Islet precursor cell (in vitro differentiated cells): Measurements from ENCODE around the gene PLOD1.
A peak's percentile ranks its signal among the peaks of the same experiment; 100 is the strongest.

Experiments
- DNase-seq: peaks from one replicate; pipeline ENCODE4 v3.0.0-alpha.2; 2018

The PLOD1 gene

DNA sequence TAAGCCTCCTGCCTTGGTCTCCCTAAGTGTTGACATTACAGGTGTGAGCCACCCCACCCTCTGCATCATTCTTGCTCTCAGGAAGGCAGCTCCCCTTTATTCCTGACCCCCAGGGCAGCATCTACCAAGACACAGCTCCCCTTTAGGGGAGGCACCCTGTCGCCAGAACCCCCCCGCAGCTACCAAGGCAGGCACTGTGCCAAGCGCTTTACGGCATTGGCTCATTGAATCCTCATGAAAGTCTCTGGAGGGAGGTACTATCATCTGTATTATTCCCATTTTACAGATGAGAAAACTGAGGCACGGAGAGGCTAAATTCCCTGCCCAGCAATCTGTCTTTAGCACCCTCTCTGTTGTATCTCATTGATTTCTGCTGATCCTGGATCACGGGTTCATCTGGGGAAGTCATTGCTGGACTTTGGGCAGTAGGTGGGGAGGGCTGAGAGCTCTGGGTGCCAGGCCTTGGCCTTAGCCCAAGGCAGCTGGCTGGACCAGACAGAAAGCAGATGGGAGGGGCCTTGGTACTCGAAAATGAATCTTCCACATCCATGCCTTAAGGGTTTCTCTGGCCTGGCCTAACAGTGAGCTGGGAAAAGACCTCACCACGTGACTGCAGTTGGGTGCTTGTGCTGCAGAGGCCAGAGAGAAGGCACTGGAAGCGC is 5.9 kb downstream of the PLOD1 start:
- DNase-seq = no peak

DNA sequence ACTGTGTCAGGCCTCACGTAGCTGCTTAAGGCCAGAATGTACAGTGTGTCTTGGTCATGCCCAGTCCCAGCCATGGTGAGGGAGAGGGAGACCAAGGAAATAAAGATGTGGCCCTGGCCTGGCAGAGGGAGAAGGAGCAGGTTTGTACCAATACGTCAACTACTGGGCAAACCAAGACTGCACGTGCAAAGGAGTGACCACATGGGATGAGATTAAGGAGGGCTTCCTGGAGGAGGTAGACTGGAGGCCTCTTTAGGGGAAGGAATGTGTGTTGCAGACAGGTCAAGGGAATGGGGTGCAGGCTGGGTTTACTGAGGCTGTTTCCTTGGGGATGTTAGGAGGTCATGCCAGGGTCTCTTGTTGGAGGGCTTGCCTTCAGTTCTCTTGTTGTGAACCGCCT is 7.8 kb downstream of the PLOD1 start:
- no peak for DNase-seq

DNA sequence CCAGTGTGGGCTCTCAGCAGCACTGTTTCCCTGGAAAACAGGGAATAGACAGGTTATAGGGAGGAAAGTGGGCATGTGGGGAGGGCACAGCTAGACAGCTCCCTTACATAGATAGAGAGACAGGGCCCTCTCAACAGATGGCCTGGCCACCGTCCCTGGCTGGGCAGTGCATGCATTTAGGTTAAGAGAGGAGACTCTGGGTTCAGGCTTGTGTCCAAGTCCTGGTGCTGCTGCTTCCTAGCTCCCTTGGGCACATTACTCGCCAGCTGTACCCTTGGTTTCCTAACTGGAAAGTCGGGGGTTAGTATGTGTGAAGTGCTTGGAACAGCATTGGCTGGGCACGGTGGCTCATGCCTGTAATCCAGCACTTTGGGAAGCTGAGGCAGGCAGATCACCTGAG is 9.1 kb downstream of the PLOD1 start:
- DNase-seq = no peak

DNA sequence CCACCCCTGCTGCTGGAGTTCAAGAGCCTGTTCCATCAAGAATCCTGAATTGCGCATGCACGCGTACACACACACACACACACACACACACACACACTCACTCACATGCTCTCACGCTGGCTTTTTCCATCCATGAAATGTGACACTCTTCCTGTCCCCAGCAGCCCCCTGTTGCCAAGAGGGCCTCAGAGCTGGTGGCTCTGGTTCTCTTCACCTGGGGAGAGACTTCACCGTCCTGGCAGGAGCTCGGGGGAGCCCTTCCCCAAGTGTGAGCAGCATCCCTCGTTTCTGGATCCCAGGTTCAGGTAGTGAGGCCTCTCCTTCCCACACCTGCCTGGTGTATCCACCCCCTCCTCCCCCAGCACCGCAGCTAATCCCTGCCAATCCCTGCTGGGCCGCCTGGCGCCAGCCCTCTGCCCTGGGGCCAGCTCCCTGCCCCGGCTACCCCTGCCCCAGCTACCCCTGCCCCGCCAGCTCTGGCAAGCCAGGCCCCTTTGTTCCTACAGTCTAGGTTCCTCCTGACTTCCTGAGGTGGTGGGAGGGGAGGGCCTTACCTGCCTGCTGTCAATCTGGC is 9.9 kb downstream of the PLOD1 start:
- no peak for DNase-seq

DNA sequence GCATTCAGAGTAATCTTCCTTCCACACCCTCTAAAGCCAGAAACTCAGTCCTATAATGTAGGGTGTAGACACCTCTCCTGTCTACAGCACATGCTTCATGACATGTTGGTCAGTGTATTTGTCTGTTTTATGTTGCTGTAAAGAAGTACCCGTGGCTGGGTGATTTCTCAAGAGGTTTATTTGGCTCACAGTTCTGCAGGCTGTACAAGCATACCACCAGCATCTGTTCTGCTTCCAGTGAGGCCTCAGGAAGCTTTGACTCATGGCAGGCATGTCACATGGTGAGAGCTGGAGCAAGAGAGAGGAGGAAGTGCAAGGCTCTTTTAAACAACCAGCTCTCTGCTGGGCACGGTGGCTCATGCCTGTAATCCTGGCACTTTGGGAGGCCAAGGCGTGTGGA is 12.1 kb downstream of the PLOD1 start:
- no peak for DNase-seq

DNA sequence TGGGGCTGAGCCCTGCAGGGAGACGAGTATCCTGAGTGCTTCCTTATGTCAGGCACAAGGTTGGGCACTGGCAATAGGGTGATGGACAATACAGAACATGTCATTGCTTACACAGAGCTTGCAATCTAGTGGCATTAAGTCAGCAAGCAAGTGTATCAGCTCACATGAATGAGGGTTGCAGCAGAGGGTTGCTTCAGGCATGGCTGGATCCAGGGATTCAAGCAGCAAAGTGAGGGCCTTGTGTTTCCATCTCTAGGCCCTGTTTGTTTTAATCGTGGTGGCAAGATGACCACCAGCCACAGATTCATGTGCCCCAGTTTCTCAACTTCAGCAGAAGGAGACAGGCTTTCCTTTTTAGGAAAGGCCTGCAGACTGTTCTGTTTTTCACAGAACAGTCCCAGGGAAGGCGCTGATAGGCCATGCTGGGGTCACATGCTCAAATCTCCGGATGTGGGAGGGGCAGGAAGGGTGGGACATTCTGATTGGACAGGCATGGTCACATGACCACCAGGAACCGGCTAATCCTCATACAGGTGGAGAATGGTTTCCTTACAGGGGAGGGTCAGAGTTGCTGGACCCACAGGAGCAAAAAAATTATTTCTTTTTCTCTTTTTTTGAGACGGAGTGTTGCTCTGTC is 14.4 kb downstream of the PLOD1 start:
- no peak for DNase-seq

DNA sequence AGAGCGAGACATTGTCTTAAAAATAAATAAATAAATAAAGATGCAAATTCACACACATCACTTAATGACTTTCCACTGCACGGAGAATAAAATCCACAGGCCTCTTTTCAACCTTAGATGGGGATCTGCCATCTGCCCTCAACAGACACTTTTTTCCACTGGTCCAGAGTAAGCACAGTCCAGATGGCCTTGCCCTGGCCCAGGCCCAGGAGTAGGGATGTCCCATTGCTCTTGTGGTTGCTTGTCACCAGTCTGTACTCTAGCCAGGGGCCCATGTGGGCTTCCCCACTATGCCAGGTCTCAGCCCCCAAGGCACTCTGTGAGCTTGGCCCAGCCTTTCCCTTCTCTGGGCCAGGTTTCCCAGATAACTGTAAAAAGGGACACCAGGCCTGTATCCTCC is 17.4 kb downstream of the PLOD1 start:
- no peak for DNase-seq

DNA sequence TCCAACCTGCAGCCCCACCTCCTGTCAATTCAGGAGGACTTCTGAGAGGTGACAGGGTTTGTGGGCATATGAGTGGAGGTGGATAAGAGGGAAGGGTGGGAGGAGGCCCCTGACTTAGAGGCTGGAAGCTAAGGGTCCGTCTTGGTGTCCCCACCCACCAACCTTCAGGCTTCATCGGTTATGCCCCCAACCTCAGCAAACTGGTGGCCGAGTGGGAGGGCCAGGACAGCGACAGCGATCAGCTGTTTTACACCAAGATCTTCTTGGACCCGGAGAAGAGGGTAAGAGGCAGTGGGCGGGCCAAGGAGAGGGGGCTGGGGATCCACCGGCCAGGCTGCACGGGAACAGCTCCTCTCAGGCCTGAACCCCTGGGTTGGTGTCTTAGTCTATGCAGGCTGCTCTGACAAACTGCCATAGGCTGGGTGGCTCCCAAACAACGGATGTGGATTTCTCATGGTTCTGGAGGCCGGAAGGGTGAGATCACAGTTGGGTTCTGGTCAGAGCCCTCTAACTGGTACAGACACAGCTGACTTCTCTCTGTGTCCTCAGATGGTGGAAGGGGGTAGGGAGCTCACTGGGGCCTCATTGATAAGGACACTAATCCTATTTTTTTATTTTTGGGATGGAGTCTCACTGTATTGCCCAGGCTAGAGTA is 18.1 kb downstream of the PLOD1 start:
- no peak for DNase-seq

DNA sequence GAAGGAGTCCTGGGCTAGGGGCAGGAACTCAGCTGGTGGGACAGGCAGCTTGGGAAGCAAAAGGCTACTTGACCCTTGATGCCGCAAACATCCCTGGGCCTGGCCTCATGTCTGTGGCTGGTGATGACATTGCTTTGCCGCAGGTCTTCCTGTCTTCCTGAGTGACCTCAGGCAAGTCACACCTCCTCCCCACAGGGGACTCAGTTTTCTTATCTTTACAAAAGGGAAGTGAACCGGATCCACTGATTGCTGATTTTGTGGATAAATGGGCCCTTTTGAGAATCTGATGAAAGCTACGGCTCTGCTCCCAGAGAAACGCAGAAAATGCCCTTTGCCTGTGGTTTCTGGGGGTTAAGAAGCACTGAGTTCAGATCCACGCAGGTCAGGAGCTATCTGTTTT is 20.7 kb downstream of the PLOD1 start:
- no peak for DNase-seq

DNA sequence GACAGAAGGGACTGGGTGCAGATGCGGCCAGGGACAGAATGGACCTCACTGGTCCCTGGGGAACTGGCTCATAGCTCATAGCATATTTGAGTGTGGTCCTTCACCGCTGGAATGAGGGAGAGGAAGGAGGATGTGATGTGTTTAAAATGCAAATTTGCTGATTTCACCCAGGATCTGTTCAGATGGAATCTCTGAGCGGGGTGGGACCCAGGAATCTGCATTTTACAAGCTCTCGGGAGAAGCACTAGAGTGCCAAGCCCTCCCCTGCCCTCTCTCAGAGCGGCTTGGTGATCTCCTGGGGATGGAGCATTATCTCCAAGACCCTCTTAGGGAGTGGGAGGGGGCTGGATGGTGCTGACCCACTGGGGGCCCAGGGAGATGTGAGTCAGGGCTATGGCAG is 22.9 kb downstream of the PLOD1 start:
- DNase-seq = no peak

DNA sequence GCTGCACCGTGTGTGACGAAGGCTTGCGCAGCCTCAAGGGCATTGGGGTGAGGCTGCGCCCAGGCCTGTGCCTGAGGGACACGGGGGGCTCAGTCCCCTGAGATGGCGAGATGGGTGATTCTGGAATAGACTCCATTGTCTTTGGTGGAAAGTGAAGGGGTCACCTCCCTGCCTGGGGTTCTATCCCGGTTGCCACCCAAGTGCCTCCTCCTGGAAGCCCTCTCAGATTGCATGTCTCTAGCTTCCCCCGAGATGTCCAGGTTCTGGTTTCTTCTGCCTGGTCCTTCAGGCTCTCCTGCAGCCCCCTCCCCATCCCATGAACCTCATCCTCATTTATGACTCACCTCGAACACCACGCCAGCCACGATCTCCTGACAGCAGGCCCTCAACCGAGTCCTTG is 23.4 kb downstream of the PLOD1 start:
- DNase-seq = no peak

DNA sequence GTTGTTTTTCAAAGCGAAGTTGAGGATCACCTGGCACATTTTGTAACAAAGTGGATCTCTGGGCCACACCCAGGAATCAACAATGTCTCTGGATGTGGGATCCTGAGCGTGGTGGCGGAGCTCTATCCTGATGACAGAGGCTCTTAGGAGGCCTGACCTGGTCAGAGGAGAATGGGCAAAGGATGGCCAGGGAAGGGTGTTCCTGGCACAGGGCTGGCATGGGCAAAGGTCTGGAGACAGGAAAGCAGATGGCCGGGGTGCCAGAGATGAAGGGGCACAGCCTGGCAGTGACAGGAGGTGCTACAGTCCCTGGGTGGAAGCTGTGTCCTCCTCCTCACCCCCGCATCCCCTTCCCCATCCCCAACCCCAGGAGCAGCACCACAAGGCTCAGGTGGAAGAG is 25.8 kb downstream of the PLOD1 start:
- DNase-seq = no peak

DNA sequence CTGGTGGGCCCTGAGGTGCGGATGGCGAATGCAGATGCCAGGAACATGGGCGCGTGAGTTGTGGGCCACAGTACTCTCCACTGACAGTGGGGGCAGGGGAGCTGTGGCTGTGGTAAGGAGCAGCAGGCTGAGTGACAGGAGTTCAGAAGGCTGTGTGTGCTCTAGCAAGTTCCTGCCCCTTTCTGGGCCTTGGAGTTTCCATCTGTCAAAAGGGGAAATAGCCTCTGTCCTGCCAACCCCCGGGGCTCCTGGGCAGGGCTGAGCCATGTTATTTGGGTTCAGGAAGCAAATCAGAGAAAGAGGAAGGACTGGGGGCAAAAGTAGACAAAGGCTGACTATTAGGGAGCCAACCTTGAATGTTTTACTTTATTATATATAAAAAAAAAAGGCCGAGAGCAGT is 26.2 kb downstream of the PLOD1 start:
- no peak for DNase-seq

DNA sequence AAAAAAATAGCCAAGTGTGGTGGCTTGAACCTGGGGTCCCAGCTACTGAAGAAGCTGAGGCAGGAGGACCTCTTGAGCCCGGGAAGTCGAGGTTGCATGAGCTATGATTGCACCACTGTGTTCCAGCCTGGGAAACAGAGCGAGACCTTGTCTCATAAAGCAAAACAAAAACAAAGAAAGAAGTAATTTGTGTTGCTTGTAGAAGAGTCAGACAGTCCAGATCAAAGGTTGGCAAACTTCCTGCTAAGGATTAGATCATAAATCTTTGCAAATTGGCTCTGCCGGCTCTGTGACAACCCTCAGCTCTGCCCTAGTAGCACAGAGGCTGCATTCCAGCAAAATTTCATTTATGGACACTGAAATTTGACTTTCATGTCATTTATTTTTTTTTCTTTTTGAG is 26.7 kb downstream of the PLOD1 start:
- no peak for DNase-seq

DNA sequence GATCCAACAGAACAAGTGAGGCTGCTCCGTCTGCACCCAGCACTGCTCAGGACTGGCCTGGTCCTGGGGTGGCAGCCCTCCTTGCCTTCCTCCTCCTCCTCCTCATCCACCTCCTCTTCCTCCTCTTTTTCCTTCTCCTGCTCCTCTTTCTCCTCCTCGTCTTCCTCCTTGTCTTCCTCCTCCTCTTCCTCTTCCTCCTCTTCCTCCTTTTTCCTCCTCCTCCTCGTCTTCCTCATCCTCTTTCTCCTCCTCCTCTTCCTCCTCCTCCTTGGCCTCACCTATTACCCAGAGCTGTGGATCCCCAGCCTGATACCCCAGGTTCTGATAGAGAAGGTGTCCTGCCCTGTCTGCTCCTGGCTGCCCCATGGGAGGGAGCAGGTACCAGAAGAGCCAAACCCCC is 29.1 kb downstream of the PLOD1 start:
- no peak for DNase-seq

DNA sequence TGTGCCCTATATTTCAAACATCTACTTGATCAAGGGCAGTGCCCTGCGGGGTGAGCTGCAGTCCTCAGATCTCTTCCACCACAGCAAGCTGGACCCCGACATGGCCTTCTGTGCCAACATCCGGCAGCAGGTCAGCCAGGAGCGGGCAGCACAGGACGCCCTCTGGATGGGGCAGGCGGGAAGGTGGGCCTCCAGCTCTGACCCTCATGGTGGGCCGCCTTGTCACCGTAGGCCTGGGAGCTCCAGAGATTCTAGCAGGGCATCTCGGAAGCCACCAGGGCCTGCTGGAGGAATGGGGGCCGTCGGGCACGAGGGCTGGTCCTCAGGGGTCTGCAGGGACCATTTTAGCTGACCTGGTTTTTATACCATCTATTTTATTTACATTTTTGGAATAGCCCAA is 30.1 kb downstream of the PLOD1 start:
- DNase-seq = no peak

DNA sequence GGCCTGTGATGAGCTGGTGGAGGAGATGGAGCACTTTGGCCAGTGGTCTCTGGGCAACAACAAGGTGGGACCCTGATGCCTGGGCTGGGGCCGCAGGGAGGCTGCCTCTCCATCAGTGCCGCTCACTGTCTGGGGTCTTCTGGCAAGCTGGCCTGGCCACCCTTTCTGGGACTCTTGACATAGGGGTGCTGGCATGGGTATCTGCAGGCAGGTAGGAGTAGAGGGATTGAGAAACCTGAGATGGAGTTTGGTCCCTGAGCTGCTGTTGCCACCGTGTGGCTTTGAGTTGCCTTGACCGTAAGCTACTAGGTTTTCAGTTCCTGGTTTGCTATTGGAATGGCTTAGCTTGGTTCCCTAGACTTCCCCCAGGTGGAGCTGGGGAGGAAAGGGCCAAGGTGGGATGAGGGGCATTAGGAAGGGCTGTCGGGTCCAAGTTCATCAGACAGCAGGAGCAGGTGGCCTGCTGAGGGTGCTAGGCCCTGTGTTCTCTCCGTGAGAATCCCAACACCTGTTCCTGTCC is 32.6 kb downstream of the PLOD1 start:
- DNase-seq = peak; percentile 85

DNA sequence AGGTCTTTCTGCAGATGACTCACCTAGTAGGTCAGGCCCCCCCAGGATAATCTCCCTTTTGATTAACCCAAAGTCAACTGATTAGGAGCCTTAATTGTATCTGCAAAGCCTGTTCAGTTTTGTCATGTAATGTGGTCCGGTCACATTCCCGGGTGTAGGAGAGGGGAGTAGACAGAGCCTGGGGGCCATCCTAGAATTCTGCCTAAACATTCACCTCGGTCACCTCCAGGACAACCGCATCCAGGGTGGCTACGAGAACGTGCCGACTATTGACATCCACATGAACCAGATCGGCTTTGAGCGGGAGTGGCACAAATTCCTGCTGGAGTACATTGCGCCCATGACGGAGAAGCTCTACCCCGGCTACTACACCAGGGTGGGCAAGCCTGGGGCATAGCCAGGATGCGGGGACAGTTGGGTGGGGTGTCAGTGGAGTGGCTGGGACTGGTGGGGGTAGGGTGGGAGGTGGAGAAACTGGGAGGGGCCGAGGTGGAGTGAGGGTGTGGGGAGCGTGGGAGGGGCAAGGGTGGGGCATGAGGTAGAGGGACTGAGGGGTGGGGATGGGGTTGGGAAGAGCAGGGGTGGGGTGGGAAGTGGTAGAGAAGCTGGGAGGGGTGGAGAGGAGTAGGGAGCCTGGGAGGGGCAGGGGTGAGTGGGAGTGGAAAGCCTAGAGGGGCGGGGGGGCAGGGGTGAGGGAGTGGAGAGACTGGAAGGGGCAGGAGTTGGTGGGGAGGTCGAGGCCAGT is 36.1 kb downstream of the PLOD1 start:
- DNase-seq = peak; percentile 67

DNA sequence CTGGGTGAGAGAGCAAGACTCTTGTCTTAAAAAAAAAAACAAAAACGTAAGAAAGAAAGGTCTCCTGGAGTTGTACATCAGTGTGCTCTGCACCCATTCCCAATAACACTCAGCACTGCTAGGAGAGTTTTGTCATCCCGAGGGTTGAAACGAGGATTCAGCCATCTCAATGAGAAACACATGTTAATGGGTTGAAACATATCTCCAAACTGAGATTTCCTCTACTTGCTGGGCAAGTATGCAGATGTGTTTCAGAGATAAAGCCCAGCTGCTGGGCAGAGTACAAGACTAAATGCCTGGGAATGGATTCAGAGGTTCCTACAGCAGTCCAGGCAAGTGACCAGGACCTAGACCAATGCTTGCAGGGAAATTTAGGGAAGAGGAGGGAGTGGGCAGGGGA is 43.1 kb downstream of the PLOD1 start:
- no peak for DNase-seq

DNA sequence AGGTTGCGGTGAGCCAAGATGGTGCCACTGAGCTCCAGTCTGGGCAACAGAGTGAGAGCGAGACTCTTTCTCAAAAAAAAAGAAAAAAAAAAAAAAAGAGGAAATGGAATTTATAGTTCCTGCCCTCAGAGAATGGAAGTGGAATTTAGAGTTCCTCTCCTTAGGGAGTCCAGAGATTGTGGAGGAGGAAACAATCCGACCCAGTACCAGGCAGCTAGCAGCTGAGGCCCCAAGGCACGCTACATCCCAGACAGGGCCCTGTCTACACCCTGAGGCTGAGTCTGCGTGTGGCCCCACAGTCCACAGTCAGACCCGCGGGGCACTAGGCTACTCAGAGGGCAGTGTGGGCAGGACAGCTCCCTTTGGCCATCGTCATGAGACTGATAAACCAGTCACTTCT is 43.8 kb downstream of the PLOD1 start:
- DNase-seq = no peak

DNA sequence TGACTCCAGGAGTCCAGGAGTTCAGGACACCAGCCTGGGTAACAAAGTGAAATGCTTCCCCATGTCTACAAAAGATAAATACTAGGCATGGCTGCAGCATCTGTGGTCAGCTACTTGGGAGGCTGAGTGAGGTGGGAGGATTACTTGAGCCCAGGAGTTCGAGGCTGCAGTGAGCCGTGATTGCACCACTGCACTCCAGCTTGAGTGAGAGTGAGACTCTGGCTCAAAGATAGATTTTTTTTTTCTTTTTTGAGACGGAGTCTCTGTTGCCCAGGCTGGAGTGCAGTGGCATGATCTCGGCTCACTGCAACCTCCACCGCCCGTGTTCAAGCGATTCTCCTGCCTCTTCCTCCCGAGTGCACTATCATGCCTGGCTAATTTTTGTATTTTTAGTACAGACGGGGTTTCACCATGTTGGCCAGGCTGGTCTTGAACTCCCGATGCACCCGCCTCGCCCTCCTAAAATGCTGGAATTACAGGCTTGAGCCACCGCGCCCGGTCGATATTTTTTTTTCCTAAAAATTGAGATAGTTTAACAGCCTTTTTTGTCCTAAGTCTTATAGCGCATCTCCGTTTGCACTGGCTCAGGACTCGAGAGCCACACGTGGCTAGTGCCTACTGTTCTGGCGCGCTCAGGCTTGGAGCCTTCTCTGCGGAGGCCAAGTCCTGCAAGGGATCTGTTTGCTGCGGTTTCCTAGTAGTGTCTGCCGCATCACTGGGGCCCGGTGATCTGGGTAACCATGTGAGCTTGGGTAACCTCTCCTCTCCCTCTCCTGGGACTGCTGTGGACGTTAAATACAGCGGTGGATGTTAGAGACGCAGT is 44.7 kb downstream of the PLOD1 start:
- no peak for DNase-seq
